NCI-H82 (cell line): ENCODE measurements around the gene FUT2.
A peak's percentile ranks its signal among the peaks of the same experiment; 100 is the strongest.
"Not testable (repeated sequence)": the region's sequence is repeated elsewhere in the genome, so short reads cannot be mapped to it uniquely, and the experiment has no call there.

ENCODE experiments used
- DNase-seq: peaks from one replicate; lab custom pipeline; 2025; lab: John Stamatoyannopoulos, UW

FUT2 gene

DNA sequence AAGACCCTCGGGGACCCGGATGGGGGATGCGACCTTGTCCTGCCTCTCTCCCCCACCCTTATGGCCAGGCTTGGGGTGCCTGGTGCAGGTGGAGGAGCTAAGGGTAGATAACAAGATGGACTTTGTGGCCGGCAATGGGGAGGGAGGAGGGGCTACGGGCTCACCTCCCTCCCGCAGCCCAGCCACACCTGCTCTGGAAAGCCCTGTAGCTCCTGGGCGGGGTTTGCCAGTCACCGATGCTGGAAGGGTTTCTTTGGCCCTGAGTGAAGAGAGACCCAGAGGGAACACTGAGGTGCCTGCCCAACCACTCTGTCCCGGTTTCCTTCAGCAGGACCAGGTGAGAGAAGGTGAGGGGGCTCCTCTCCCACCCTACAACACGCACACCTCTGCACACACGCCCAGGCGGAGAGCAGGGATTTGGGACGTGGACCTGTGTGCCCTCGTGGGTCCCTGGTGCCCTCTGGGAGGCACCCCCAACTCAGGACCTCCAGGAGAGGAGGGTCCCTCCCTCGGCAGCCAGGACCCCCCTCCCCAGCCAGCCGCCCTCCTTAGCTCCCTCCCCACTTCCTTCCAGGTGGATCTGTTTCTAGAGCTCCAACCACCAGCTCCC lies at the start of gene FUT2:
FUT2 (plus strand) TSS at position 229 of the 610 bp plus-strand sequence. CDS start 6,986 bp downstream, outside the sequence.
- no peak for DNase-seq

DNA sequence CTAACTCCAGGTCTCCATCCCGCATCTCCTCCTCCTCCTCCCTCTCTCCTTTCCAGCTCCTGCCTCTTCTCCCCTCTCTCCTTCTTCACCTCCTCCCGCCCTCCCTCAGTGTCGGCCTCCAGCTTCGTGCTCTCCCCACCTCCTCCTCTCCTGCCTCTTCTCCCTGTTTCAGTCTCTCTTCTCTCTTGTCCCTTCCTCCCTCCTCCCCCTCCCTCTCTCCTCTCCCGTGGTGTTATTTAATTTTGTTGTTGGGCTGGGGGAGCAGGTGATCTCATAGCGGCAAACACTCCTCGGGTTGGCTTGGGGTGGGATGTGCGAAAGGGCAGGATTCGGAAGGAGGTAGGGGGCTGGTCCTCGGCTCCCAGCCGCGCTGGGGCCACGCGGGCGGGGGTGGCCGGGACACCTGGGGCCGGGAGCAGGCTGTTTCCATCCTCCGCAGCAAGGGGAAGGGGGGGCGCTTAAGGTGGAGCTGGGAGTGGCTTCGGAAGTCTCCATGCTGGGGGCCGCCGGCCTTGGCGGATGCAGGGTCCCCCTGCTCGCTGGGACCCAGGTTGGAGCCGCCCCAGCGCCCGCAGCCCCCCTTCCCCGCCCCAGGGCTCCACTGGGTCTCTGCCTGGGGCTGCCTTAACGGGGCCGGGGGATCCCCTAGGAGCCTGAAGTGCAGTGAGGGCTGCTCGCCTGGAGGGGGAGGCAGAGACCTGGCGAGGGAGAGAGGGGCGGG lies 49.6 kb upstream of the FUT2 start, which contains the start of gene CA11:
CA11 (minus strand) TSS at position 187 of the 721 bp plus-strand sequence. CDS start 555 bp downstream, outside the sequence.
- DNase-seq: peak; percentile 80

DNA sequence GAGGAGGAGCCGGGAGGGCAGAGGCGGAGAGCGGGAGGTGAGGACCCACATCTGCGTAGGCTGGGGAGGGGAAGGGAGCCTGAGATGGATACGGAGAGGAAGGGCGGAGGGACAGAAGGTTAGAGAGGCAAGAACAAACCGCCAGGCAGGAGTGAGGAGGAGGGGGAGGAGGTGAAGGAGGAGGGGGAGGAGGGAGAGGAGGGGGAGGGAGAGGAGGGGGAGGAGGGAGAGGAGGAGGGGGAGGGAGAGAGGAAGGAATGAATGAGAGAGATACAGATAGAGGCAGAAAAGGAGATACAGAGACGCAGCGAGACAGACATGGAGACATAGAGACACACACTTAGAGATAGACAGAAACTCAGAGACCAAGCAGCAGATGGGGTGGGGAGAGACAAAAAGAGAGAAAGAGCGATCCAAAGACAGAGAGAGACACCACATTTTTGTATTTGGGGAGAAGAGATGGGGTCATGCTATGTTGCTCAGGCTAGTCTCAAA lies 49.0 kb upstream of the FUT2 start:
- DNase-seq: peak; percentile 96

DNA sequence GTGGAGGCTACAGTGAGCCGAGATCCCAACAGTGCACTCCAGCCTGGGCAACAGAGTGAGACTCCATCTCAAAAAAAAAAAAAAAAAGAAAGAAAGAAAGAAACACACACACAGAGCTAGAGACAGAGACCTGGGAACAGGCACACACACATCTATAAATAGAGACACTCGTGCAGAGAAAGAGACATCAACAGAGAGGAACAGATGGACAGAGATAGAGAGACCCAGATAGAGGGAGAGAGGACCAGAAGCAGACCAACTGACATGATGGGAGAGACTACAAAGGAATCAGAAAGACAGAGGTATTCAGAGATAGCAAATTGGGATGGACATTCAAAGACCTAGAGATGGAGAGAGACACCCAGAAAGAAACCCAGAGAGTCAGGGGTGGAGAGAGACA lies 47.6 kb upstream of the FUT2 start:
- no peak for DNase-seq

DNA sequence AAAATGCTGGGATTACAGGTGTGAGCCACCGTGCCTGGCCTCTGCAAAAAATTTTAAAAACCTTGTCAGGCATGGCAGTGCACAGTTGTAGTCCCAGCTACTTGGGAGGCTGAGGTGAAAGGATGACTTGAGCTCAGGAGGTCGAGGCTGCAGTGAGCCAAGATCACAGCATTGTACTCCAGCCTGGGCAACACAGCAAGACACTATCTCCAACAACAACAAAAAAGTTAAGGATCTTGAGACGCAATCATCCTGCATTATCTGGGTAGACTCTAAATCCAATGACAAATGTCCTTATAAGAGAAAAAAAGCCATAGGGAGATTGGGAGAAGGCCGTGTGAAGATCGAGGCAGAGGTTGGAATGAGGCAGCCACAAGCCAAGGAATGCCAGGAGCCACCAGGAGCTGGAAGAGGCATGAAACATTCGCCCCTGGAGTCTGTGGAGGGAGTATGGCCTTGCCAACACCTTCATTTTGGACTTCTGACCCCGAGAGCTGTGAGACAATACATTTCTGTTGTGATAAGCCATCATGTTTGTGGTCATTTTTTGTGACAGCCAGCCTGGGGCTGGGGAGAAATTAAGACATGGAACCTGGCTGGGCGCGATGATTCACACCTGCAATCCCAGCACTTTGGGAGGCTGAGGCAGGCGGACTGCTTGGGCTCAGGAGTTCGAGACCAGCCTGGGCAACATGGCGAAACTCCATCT lies 44.6 kb upstream of the FUT2 start:
- DNase-seq: no peak

DNA sequence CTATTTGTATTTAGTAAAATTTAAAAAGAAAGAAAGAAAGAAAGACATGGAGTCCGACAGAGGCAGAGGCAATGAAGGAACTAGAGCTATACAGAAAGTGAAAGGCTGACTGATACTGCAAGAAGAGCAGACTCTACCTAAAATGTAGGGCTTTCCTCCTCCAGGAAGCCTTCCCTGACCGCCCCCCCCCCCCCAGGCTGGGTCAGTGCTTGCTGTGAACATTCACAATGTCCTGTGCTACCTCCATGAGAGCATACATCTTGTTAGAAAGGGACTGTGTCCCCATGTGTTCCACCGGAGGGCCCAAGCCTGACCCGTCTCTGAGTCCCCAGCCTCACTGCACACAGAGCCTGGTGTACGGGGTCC lies 44.1 kb upstream of the FUT2 start:
- DNase-seq: no peak

DNA sequence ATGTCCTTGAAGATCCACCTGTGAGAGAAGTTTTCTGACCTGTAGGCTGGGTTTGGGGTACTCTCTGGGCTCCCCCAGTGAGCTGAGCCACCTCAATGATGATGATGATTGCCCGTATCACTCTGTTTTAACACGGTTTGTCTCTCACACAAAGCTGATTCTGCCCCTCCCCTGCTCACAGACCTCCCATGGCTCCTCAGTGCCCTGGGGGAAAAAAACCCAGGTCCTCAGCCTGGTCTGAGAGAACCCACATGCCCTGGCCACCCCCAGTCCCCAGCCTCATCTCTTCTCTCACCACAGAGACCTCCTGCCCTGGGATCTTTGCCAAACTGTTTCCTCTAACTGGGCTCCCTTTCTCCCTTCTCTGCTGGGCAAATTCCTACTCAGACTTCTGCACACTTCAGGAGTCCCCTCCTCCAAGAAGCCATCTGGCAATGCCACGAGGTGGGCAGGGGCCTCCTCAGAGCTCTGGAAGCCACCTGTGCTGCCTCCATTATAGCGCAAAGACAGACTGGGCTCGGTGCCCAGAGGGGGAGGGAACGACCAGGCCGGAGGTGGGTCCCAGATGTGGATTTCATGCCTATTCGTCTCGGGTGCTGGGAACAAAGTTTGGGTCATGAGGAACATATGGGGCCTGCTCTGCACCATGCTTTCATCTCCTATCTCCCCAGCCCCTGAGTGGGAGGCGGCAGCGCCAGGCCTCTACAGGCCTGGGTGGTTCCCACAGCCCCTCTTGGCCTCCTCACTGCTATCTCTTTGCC lies 41.3 kb upstream of the FUT2 start:
- DNase-seq: peak; percentile 92

DNA sequence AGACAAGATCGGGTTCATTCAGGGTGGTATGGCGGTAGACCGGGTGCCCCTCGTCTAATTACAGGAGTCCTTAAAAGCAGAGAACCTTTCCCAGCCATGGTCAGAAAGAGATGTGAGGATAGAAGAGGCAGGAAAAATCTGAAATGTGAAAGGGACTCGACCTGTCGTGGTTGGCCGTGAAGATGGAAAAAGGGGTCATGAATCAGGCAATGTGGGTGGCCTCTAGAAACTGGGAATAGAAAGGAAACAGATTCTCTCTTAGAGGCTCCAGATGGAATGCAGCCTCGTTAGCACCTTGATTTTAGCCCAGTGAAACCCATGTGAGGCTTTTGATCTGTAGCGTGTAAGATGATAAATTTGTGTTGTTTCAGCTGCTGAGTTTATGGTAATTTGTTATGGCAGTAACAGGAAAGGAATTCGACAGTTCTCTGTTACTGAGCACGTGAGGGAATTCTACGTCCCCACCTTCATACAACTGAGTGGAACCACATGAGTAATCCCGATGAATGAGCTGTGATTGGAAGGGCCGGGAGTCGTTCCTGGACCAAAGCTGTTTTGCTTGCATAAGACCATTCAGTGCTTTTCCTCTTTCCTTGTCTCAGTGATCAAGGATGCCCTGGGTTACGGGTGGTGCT lies 38.8 kb upstream of the FUT2 start:
- peak; percentile 49 for DNase-seq

DNA sequence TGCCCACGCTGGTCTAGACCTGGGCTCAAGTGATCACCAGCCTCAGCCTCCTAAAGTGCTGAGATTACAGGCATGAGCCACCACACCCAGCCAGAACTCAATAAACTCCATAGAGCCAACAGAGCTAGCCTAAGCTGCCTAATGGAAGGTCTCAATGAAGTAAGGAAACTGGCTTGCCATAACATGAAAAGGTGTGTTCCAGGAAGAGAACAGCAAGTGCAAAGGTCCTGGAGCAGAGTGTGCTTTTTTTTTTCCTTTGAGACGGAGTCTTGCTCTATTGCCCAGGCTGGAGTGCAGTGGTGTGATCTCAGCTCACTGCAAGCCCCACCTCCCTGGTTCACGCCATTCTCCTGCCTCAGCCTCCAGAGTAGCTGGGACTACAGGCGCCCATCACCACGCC lies 37.9 kb upstream of the FUT2 start:
- not testable (repeated sequence) for DNase-seq

DNA sequence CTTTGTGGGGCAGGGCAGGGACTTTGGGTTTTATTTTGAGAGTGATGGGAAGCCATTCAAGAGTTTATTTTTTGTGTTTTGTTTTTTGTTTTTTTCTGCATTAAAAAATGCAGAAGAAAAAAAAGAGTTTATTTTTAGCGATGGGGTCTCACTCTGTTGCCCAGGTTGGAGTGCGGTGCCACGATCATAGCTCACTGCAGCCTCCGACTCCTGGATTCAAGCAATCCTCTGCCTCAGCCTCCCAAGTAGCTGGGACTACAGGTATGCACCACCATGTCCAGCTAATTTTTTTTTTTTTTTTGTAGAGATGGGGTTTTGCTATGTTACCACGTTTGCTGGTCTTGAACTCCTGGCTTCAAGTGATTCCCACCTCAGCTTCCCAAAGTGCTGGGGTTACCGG lies 37.3 kb upstream of the FUT2 start:
- DNase-seq: no peak

DNA sequence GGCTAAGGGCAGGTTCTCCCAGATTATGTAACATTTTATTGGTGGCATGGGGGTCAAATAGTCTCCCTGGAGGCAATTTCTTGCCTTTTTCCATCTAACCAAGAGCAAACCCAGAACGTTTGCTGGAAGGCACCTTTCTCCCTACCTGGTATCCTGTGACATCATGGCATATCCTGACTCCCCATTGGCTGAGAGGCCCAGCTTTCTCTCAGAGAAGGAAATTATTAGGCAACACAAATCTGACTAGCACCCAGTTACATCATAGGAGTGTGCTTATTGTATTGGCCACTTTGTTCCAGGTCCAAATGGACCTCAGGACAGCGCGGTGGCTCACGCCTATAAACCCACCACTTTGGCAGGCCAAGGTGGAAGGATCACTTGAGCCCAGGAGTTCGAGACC lies 36.0 kb upstream of the FUT2 start:
- no peak for DNase-seq

DNA sequence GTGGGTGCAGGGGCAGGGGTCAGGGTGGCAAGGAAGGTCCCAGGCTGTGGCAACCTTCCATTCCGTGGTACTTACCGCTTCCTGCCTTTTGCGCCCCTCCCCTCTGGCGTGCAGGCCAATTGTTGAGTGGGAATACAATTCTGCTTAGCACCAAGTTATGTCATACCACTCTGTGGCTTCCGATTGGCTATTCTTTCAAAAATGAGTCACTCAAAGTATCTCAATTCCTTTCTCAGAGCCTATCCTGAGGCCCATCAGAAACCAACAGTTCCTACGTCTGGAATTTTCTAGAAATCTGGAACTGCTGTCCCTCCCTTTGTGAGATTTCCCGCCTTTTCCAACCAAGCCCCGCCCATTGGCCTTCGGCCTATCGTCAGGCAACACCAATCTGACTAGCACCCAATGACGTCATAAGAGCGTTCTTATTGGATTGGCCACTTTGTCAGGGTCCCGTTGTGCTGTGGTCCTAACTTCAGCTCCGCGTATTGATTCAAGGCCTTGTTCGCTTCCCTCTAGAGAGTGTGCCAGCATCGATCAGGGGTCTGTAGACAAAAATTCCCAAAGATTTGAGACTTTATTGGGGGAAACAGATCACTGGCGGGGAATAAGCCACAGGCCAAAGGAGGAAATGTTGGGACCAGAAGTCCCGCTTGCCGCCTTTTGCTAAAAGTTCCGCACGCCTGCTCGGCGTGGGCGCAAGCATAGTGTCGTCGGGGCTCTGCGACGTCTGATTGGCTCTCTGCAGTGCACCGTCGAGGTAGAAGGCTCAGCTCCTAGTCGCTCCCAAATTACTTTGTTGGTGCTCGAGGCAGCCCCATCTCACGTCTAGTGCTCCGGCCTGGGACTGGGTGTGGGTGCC lies 34.7 kb upstream of the FUT2 start:
- peak; percentile 81 for DNase-seq

DNA sequence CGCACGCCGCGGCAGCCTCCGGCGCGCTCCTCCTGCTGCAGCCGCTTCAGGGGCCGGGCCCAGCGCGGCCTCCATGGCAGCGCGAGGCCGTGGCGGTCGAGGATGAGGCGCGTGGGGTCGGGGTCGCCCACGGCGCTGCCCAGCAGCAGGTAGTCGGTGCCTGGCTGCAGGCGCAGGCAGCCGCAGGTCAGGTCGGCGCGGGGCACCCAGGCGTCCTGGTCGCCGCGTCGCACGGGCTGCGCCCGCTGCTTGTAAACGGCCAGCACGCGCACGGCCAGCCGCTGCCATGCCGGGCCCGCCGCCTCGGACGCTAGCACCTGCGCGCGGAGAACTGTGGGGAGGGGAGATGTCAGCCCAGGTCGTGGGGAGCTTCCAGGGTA lies 34.1 kb upstream of the FUT2 start:
- DNase-seq: no peak

DNA sequence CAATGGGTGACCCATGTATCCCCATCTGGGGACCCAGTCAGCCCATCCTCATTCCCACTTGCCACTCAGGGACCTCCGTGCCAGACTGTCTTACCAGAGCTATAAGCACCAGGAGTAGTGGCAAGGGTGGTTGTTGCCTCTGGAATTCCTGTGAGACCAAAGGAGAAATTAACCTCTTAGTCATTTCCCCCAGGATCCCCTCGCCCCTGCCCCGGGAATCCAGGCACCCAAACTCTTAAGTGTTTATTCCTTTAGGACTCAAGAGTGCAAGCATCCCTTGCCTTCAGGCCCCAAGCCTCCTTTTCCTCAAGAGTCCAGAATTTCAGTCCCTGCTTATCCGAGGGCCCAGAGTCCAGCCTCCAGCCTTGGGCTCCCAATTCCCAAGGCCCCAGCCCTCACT lies 32.1 kb upstream of the FUT2 start:
- no peak for DNase-seq

DNA sequence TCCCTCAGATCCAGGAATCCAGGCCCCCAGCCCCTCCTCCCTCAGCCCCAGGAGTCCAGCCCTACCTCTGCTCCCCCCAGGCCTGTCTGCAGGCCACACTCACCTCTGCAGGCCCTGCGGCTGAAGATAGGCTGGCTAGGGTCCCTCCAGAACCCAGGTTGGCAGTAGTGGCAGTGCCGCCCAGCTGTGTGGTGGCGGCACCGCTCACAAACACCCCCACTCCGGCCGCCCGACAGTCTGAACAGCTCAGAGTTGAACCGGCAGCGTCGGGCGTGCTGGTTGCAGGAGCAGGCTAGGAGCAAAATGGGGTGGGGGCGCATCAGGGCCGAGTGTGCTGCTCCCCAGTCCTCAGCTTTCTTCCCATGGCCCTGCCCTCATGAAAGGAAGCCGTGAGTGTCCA lies 31.3 kb upstream of the FUT2 start:
- DNase-seq: no peak

DNA sequence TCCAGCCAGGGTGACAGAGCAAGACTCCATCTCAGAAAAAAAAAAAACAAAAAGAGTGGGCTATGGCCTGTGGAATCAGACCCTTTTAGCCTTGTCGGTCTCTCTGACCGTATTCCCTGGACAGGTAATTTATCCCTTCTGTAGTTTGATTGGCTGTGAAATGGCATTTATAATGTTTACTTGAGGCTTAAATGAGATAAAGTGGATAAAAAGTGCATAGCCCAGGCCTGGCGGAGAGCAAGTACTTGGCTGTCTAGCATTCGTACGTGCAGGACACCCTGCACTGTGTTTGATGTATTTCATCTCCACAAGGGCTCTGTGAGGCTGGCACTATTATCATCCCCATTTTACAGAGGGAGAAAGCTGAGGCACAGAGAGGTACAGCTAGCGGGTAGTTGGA lies 30.0 kb upstream of the FUT2 start:
- DNase-seq: no peak

DNA sequence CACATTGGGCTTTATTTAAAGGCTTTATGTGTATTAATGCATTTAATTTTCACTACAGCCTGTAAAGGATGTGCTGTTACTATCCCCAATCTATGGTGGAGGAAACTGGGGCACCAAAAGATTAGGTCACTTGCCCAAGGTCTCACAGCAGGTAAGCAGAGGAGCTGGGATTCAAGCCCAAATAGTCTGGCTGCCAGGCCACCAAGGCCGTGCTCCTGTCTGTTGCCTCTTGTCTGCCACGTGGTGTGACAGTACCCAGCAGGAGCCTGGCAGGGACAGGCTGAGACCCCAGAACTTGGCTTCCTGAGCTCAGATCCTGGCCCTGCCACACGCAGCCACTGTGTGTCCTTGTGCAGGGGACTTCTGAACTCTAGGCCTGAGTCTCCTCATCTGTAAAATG lies 27.4 kb upstream of the FUT2 start:
- DNase-seq: no peak

DNA sequence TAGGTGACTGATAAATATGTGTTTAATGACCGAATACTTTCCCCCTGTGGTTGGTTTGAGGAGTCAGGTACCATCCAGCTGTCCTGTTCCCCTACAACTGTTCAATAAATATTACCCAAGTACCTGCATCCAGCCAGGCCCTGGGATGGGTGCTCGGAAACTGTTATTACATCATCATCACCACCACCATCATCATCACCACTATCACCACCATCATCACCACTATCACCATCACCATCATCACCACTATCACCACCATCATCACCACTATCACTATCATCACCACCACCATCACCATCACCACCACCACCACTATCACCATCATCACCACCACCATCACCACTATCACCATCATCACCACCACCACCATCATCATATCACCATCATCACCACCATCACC lies 27.0 kb upstream of the FUT2 start:
- no peak for DNase-seq

DNA sequence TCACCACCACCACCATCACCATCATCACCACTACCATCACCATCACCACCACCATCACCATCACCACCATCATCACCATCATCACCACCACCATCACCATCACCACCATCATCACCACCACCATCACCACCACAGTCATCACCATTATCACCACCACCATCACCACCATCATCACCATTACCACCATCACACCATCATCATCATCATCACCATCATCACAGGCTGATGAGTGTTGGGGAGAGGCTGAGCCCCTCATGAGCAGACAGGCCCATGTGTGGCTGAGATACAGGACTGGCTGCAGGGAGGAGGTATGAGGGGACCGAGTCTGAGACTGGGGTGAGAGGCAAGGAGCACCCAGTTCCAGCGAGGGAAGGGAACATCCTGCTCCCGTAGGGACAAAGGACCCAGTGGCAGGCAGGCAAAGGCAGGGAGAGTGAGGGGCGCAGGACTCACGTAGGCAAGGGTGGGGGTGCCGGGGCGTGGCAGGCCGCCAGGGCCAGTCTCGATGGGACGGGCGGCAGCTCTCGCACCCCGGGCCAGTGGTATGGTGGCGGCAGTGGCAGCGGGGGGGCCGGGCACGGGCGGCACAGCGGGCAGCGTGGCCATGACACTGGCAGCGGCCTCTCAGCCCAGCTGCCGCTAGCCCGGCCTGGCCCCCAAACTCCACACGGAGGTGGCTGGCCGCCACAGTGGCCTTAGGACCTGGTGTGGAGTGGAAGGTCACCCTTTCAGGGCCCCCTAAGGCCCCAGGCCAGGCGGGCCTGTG lies 25.7 kb upstream of the FUT2 start:
- no peak for DNase-seq
